Endothelial cell (in vitro differentiated cells): ENCODE results near the gene NTMT1. TPM values are rescaled to one million over a fixed set of nuclear protein-coding genes. Genes with fewer than 3 reads are reported as not detected.

Experiments used
- DNase-seq: peaks from one replicate; pipeline ENCODE4 v3.0.0; 2021; ENCODE audit warnings: low spot score
- H3K27ac Mint-ChIP-seq: one replicate; pipeline ENCODE4 v1.8.0; 2021; ENCODE audit warnings: mixed read lengths, inconsistent platforms; ENCODE audit not compliant: unreplicated experiment
- H3K27me3 Mint-ChIP-seq: one replicate; pipeline ENCODE4 v1.8.0; 2021; ENCODE audit warnings: mild to moderate bottlenecking, moderate library complexity, mixed read lengths, inconsistent platforms; ENCODE audit not compliant: unreplicated experiment
- H3K36me3 Mint-ChIP-seq: one replicate; pipeline ENCODE4 v1.8.0; 2021; ENCODE audit warnings: mild to moderate bottlenecking, low read depth, mixed read lengths, inconsistent platforms; ENCODE audit not compliant: unreplicated experiment
- H3K4me1 Mint-ChIP-seq: one replicate; pipeline ENCODE4 v1.8.0; 2021; ENCODE audit warnings: mild to moderate bottlenecking, mixed read lengths, inconsistent platforms; ENCODE audit not compliant: unreplicated experiment
- H3K4me3 Mint-ChIP-seq: one replicate; pipeline ENCODE4 v1.8.0; 2021; ENCODE audit warnings: mild to moderate bottlenecking, mixed read lengths, inconsistent platforms; ENCODE audit not compliant: unreplicated experiment
- H3K9me3 Mint-ChIP-seq: one replicate; pipeline ENCODE4 v1.8.0; 2021; ENCODE audit warnings: mixed read lengths, inconsistent platforms; ENCODE audit not compliant: unreplicated experiment
- total RNA-seq: library from RNA; stranded (reverse); fragmentation: NEBNext Ultra II Directional; extraction: Animal tissue kit (Norgen Biotek cat#: 25700); gene quantifications from one replicate; pipeline ENCODE4 v1.2.1, GENCODE V29; 2021; ENCODE audit not compliant: unreplicated experiment
- TF ChIP-seq, protein P1 (sequence below): fragments of 200-600 bp; sonication (generic); IDR thresholded peaks from one replicate; pipeline ENCODE4 v1.5.0; 2021; ENCODE audit warnings: antibody characterized with exemption; ENCODE audit not compliant: unreplicated experiment

The NTMT1 gene
- total RNA-seq, 1 donor from 2014 or later: 16.7 TPM

- H3K27ac Mint-ChIP-seq: no peak overlapping the region
- TF ChIP-seq, protein P1, sequence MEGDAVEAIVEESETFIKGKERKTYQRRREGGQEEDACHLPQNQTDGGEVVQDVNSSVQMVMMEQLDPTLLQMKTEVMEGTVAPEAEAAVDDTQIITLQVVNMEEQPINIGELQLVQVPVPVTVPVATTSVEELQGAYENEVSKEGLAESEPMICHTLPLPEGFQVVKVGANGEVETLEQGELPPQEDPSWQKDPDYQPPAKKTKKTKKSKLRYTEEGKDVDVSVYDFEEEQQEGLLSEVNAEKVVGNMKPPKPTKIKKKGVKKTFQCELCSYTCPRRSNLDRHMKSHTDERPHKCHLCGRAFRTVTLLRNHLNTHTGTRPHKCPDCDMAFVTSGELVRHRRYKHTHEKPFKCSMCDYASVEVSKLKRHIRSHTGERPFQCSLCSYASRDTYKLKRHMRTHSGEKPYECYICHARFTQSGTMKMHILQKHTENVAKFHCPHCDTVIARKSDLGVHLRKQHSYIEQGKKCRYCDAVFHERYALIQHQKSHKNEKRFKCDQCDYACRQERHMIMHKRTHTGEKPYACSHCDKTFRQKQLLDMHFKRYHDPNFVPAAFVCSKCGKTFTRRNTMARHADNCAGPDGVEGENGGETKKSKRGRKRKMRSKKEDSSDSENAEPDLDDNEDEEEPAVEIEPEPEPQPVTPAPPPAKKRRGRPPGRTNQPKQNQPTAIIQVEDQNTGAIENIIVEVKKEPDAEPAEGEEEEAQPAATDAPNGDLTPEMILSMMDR: no peak
- no peak overlapping the region for H3K4me3 Mint-ChIP-seq
Measured at GRCh38 chr9:129682381-129682780, 56.4 kb downstream of the NTMT1 start.

DNA sequence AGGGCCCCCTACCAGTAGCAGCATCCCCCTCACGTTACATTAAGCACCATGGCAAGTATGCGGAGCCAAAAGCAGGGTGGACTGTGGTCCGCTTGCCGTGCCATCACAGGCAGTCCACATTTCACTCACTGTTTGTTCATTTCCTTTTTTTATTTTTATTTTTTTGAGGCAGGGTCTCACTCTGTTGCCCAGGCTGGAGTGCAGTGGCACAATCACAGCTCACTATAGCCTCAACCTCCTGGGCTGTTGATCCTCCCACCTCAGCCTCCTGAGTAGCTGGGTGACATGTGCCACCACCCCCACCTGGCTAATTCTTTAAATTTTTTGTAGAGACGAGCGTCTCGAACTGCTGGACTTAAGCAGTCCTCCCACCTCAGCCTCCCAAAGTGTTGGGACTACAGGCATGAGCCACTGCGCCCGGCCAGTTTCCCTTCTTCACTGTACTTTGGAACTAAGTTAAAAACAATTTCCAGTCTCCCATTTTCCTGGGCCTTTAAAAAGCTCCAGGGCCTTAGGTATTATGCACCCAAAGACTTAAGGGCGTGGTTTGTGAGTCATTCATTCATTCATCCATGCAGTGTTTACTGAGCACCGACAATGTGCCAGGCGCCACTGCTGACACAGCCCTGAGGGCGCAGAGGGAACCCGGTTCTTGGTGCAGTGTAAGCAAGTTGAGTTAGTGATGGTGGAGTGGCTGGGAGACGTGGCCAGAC is 59.4 kb downstream of the NTMT1 start:
- peaks cover 4% of the 10 kb centered on the region for H3K27me3 Mint-ChIP-seq
- DNase-seq: no peak

More at GRCh38 chr9:129682381-129682780, 56.4 kb downstream of the NTMT1 start:
- Mint-ChIP-seq H3K36me3 (no peaks in the 10 kb centered on the region), H3K4me1 (no peaks in the 10 kb centered on the region), H3K27me3 (peaks cover 4% of the 10 kb centered on the region), H3K9me3 (no peaks in the 10 kb centered on the region)
- DNase-seq: no peak

More for the DNA sequence above, 59.4 kb downstream of the NTMT1 start:
- Mint-ChIP-seq H3K36me3 (no peaks in the 10 kb centered on the region), H3K27ac (no peak overlapping the region), H3K4me1 (no peaks in the 10 kb centered on the region), H3K4me3 (no peak overlapping the region), H3K9me3 (no peaks in the 10 kb centered on the region)
- TF ChIP-seq, protein P1: no peak

Other genes starting within 250 kb of the NTMT1 start
- not detected for gene C9orf50, start 5.1 kb upstream of the NTMT1 start, total RNA-seq
- 26.2 TPM for gene ASB6, start 16.0 kb downstream of the NTMT1 start, total RNA-seq
- gene PRRX2, start 39.5 kb downstream of the NTMT1 start, total RNA-seq: 0.21 TPM
- gene PTGES, start 126.9 kb downstream of the NTMT1 start, total RNA-seq: 0.15 TPM
- gene TOR1B, start 177.0 kb downstream of the NTMT1 start, total RNA-seq: 22.8 TPM
- 58.0 TPM for gene TOR1A, start 198.0 kb downstream of the NTMT1 start, total RNA-seq
- 29.1 TPM for gene C9orf78, start 209.1 kb downstream of the NTMT1 start, total RNA-seq
- gene USP20, start 209.3 kb downstream of the NTMT1 start, total RNA-seq: 21.7 TPM